DOHH2 (cell line): Measurements from ENCODE around the gene KCNQ1.

Experiments used
- EZH2phosphoT487 ChIP-seq: fragments of 200-600 bp; sonication (generic); IDR thresholded peaks from 2 replicates; pipeline ENCODE4 v1.6.1; 2017; ENCODE audit warnings: borderline replicate concordance, mild to moderate bottlenecking, antibody characterized with exemption, low read length, moderate library complexity, mixed read lengths
- TF ChIP-seq, protein P1 (sequence below): fragments of 200-600 bp; sonication (generic); IDR thresholded peaks from one replicate; pipeline ENCODE4 v1.5.1; 2014; ENCODE audit warnings: antibody characterized with exemption, mild to moderate bottlenecking, low read depth, low read length; ENCODE audit not compliant: poor library complexity, severe bottlenecking

DNA sequence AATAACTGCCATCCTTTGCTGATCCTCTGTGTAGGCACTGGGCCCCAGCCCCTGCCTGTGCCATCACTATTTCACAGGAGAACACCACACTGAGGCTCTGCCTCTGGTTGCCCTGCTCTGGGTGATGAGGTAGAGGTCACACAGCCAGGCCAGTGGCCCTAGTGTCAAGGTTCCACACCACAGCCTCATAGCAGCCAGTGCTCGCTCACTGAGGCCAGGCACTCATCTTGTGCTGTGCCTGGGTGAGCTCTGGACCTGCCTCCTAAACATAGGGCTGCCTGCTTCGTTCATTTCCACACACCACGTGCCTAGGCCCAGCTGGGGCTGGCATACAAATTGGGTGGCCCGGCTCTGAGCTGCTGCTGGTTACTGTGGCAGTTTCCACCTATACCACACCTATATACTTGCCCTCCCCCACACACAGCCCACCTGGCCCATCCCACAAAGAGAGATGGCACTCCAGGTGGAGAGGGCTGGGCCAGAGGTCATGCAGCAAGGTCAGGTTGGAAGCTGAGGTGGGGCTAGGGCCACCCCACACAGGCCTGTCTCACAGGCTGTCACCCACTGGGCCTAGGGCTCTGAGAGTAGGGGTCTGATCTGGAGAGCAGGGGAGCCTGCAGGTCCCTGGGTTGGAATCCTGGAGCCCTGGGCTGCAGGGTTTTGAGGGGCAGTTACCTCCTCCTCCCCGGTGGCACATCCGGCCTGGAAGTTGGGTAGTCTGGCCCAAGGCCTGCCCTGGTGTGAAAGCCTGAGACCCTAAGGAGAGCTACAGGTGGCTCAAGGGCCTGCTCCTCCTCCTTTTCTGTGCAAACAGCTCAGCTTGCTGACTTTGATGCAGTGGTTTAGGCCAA lies 243.8 kb downstream of the KCNQ1 start:
- TF ChIP-seq, protein P1, sequence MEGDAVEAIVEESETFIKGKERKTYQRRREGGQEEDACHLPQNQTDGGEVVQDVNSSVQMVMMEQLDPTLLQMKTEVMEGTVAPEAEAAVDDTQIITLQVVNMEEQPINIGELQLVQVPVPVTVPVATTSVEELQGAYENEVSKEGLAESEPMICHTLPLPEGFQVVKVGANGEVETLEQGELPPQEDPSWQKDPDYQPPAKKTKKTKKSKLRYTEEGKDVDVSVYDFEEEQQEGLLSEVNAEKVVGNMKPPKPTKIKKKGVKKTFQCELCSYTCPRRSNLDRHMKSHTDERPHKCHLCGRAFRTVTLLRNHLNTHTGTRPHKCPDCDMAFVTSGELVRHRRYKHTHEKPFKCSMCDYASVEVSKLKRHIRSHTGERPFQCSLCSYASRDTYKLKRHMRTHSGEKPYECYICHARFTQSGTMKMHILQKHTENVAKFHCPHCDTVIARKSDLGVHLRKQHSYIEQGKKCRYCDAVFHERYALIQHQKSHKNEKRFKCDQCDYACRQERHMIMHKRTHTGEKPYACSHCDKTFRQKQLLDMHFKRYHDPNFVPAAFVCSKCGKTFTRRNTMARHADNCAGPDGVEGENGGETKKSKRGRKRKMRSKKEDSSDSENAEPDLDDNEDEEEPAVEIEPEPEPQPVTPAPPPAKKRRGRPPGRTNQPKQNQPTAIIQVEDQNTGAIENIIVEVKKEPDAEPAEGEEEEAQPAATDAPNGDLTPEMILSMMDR: no peak
- no peak for TF ChIP-seq EZH2phosphoT487
